Measurements from ENCODE around the gene NUP210. TPM values are rescaled to one million over a fixed set of nuclear protein-coding genes. Genes with fewer than 3 reads are reported as not detected.

The NUP210 gene
- total and polyA plus RNA-seq, 4 donors: 9.9 to 38.6 (median 22.9) TPM

DNA sequence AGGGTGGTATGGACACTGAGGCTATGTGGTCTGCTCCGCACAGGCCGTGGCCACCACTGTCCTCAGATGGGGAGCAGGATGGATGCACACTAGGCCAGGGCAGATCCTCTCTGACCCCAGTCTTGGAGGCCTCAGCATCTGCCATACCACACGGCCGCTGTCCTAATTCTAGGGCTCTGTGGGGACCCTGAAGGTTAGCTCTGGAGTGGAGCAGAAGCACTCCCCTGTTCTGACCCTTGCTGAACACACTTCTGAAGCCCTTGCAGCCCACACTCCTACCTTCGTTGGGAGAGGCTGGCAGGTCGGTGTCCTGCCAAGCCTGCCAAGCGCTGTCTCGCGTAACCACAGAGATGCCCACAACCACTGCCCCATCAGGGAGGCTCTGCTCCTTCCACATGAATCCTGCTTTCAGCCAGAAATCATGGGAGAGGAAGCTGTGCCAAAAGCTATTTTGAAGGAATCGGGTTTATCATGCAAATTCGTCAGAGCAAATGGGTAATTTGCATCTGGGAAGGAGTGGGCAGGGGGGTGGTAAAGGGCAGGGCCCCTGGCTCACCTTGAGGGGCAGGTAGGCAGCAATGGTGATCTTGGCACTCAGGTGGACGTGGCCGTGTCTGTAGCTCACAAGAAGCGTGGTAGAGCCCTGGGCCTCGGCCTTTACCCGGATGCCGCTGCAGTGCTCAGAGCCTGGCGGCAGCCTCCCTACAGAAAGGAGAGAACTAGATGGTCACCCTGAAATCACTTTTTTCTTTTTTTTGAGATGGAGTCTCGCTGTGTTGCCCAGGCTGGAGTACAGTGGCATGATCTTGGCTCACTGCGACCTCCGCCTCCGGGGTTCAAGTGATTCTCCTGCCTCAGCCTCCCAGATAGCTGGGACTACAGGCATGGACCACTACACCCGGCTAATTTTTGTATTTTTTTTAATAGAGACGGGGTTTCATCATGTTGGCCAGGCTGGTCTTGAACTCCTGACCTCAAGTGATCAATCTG lies 54.4 kb downstream of the NUP210 start:
- H3K27ac ChIP-seq (ENCODE audit: low read depth in 1 of 2, low read length in 2 of 2): no peak overlapping the region
- no peak overlapping the region for H3K9ac ChIP-seq (ENCODE audit: low read depth in 1 of 2, low read length in 2 of 2)
- H3K27me3 ChIP-seq (ENCODE audit: control insufficient read depth in 4 of 4, insufficient read depth in 4 of 4, low read length in 3 of 4): no peaks in the 10 kb centered on the region
- no peak for DNase-seq (ENCODE audit: low spot score)
- peaks cover 4 to 20% (median 16%) of the 10 kb centered on the region in 4 donors for H3K4me1 ChIP-seq (ENCODE audit: control insufficient read depth in 4 of 4, insufficient read depth in 4 of 4, low read length in 3 of 4)
- no peaks in the 10 kb centered on the region for H3K9me3 ChIP-seq (ENCODE audit: control insufficient read depth in 4 of 4, low read length in 3 of 4)
- H3K4me3 ChIP-seq (ENCODE audit: low read depth in 1 of 3, low read length in 3 of 3): no peak overlapping the region
- H3K36me3 ChIP-seq (ENCODE audit: control insufficient read depth in 4 of 4, insufficient read depth in 3 of 4, low read depth in 1 of 4, low read length in 3 of 4): peaks cover 2 to 49% (median 23%) of the 10 kb centered on the region in 4 donors
- 95% methylated on average over 24 of the region's 24 CpGs for WGBS
- TF ChIP-seq, protein P1, sequence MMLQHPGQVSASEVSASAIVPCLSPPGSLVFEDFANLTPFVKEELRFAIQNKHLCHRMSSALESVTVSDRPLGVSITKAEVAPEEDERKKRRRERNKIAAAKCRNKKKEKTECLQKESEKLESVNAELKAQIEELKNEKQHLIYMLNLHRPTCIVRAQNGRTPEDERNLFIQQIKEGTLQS (IDR thresholded peaks at IDR 0.05): no peak
- no peak for TF ChIP-seq HNF4A (conservative IDR thresholded peaks at IDR 0.05)
- no peak for TF ChIP-seq EGR1 (IDR thresholded peaks at IDR 0.05; ENCODE audit: low read depth in 2 of 2)
- TF ChIP-seq FOXA2 (IDR thresholded peaks at IDR 0.05): no peak
- TF ChIP-seq RAD21 (IDR thresholded peaks at IDR 0.05): no peak
- no peak for TF ChIP-seq GABPA (IDR thresholded peaks at IDR 0.05 in 1 of 2, conservative IDR thresholded peaks at IDR 0.05 in 1 of 2)
- no peak for TF ChIP-seq RXRA (IDR thresholded peaks at IDR 0.05)
- TF ChIP-seq JUND (IDR thresholded peaks at IDR 0.05): no peak
- no peak for TF ChIP-seq SP1 (IDR thresholded peaks at IDR 0.05)
- TF ChIP-seq YY1 (IDR thresholded peaks at IDR 0.05): no peak
- no peak for TF ChIP-seq FOXA1 (IDR thresholded peaks at IDR 0.05)
- TF ChIP-seq, protein P2, sequence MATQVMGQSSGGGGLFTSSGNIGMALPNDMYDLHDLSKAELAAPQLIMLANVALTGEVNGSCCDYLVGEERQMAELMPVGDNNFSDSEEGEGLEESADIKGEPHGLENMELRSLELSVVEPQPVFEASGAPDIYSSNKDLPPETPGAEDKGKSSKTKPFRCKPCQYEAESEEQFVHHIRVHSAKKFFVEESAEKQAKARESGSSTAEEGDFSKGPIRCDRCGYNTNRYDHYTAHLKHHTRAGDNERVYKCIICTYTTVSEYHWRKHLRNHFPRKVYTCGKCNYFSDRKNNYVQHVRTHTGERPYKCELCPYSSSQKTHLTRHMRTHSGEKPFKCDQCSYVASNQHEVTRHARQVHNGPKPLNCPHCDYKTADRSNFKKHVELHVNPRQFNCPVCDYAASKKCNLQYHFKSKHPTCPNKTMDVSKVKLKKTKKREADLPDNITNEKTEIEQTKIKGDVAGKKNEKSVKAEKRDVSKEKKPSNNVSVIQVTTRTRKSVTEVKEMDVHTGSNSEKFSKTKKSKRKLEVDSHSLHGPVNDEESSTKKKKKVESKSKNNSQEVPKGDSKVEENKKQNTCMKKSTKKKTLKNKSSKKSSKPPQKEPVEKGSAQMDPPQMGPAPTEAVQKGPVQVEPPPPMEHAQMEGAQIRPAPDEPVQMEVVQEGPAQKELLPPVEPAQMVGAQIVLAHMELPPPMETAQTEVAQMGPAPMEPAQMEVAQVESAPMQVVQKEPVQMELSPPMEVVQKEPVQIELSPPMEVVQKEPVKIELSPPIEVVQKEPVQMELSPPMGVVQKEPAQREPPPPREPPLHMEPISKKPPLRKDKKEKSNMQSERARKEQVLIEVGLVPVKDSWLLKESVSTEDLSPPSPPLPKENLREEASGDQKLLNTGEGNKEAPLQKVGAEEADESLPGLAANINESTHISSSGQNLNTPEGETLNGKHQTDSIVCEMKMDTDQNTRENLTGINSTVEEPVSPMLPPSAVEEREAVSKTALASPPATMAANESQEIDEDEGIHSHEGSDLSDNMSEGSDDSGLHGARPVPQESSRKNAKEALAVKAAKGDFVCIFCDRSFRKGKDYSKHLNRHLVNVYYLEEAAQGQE (IDR thresholded peaks at IDR 0.05): no peak
- no peak for TF ChIP-seq TAF1 (conservative IDR thresholded peaks at IDR 0.05)
- TF ChIP-seq, protein P3, sequence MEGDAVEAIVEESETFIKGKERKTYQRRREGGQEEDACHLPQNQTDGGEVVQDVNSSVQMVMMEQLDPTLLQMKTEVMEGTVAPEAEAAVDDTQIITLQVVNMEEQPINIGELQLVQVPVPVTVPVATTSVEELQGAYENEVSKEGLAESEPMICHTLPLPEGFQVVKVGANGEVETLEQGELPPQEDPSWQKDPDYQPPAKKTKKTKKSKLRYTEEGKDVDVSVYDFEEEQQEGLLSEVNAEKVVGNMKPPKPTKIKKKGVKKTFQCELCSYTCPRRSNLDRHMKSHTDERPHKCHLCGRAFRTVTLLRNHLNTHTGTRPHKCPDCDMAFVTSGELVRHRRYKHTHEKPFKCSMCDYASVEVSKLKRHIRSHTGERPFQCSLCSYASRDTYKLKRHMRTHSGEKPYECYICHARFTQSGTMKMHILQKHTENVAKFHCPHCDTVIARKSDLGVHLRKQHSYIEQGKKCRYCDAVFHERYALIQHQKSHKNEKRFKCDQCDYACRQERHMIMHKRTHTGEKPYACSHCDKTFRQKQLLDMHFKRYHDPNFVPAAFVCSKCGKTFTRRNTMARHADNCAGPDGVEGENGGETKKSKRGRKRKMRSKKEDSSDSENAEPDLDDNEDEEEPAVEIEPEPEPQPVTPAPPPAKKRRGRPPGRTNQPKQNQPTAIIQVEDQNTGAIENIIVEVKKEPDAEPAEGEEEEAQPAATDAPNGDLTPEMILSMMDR (IDR thresholded peaks at IDR 0.05; ENCODE audit: low read depth, low read length, missing input control): no peak
- no peak for TF ChIP-seq HNF4G (IDR thresholded peaks at IDR 0.05)
- TF ChIP-seq, protein P4, sequence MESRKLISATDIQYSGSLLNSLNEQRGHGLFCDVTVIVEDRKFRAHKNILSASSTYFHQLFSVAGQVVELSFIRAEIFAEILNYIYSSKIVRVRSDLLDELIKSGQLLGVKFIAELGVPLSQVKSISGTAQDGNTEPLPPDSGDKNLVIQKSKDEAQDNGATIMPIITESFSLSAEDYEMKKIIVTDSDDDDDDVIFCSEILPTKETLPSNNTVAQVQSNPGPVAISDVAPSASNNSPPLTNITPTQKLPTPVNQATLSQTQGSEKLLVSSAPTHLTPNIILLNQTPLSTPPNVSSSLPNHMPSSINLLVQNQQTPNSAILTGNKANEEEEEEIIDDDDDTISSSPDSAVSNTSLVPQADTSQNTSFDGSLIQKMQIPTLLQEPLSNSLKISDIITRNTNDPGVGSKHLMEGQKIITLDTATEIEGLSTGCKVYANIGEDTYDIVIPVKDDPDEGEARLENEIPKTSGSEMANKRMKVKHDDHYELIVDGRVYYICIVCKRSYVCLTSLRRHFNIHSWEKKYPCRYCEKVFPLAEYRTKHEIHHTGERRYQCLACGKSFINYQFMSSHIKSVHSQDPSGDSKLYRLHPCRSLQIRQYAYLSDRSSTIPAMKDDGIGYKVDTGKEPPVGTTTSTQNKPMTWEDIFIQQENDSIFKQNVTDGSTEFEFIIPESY (IDR thresholded peaks at IDR 0.05): no peak
- TF ChIP-seq, protein P5, sequence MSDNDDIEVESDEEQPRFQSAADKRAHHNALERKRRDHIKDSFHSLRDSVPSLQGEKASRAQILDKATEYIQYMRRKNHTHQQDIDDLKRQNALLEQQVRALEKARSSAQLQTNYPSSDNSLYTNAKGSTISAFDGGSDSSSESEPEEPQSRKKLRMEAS (IDR thresholded peaks at IDR 0.05): no peak
- TF ChIP-seq NR2F2 (IDR thresholded peaks at IDR 0.05): no peak

Measured in liver (tissue), 9 donors.